Measurements from ENCODE around the gene COX5B. TPM values are rescaled to one million over a fixed set of nuclear protein-coding genes. Genes with fewer than 3 reads are reported as not detected.

Gene COX5B
- total RNA-seq, 4 donors from 2014 or later: 260 to 595 (median 427) TPM

- no peak for DNase-seq (ENCODE audit: low spot score in 2 of 2)
- TF ChIP-seq POLR2A (IDR thresholded peaks at IDR 0.05) (no peak), CTCF (IDR thresholded peaks at IDR 0.05) (no peak), EP300 (IDR thresholded peaks at IDR 0.05) (no peak), POLR2AphosphoS5 (IDR thresholded peaks at IDR 0.05) (no peak)
- no peak overlapping the region for H3K27ac ChIP-seq
- peaks cover 62% of the 10 kb centered on the region for H3K36me3 ChIP-seq
- no peak overlapping the region for H3K4me3 ChIP-seq
- H3K9me3 ChIP-seq: no peaks in the 10 kb centered on the region
- 95% methylated on average over 5 of the region's 5 CpGs for WGBS
- H3K4me1 ChIP-seq: no peaks in the 10 kb centered on the region
- H3K27me3 ChIP-seq: no peaks in the 10 kb centered on the region
These were observed 8.4 kb downstream of the COX5B start for GRCh38 chr2:97654309-97654708.

GRCh38 chr2:97654791-97655190, 8.9 kb downstream of the COX5B start:
- no peak for DNase-seq (ENCODE audit: low spot score in 2 of 2)
- Histone ChIP-seq H3K27ac (no peak overlapping the region), H3K4me3 (no peak overlapping the region), H3K9me3 (no peaks in the 10 kb centered on the region), H3K4me1 (no peaks in the 10 kb centered on the region), H3K36me3 (peaks cover 61% of the 10 kb centered on the region), H3K27me3 (no peaks in the 10 kb centered on the region)
- TF ChIP-seq POLR2A (IDR thresholded peaks at IDR 0.05) (no peak), POLR2AphosphoS5 (IDR thresholded peaks at IDR 0.05) (no peak), CTCF (IDR thresholded peaks at IDR 0.05) (no peak), EP300 (IDR thresholded peaks at IDR 0.05) (no peak)
- 86% methylated on average over 2 of the region's 2 CpGs for WGBS

GRCh38 chr2:97656129-97656755, 10.4 kb downstream of the COX5B start:
- WGBS: 85% methylated on average over 6 of the region's 7 CpGs
- H3K36me3 ChIP-seq: peaks cover 68% of the 10 kb centered on the region
- TF ChIP-seq POLR2A (IDR thresholded peaks at IDR 0.05) (no peak), EP300 (IDR thresholded peaks at IDR 0.05) (no peak), CTCF (IDR thresholded peaks at IDR 0.05) (no peak), POLR2AphosphoS5 (IDR thresholded peaks at IDR 0.05) (no peak)

GRCh38 chr2:97656905-97657587, 11.2 kb downstream of the COX5B start:
- peaks cover 18% of the 10 kb centered on the region for H3K4me1 ChIP-seq
- H3K36me3 ChIP-seq: peaks cover 68% of the 10 kb centered on the region
- no peaks in the 10 kb centered on the region for H3K27me3 ChIP-seq
- H3K27ac ChIP-seq: no peak overlapping the region
- H3K9me3 ChIP-seq: no peaks in the 10 kb centered on the region
- no peak for TF ChIP-seq EP300 (IDR thresholded peaks at IDR 0.05)
- no peak for TF ChIP-seq POLR2A (IDR thresholded peaks at IDR 0.05)
- no peak for TF ChIP-seq CTCF (IDR thresholded peaks at IDR 0.05)
- TF ChIP-seq POLR2AphosphoS5 (IDR thresholded peaks at IDR 0.05): no peak
- H3K4me3 ChIP-seq: no peak overlapping the region
- WGBS: 88% methylated on average over 10 of the region's 15 CpGs
- no peak for DNase-seq (ENCODE audit: low spot score in 2 of 2)

More at GRCh38 chr2:97656129-97656755, 10.4 kb downstream of the COX5B start:
- H3K4me3 ChIP-seq: no peak overlapping the region
- H3K27me3 ChIP-seq: no peaks in the 10 kb centered on the region
- peaks cover 10% of the 10 kb centered on the region for H3K4me1 ChIP-seq
- H3K9me3 ChIP-seq: no peaks in the 10 kb centered on the region
- H3K27ac ChIP-seq: no peak overlapping the region
- DNase-seq (ENCODE audit: low spot score in 2 of 2): no peak

GRCh38 chr2:97657986-97658690, 12.3 kb downstream of the COX5B start:
- H3K9me3 ChIP-seq: no peaks in the 10 kb centered on the region
- no peak overlapping the region for H3K27ac ChIP-seq
- H3K36me3 ChIP-seq: peaks cover 68% of the 10 kb centered on the region
- DNase-seq (ENCODE audit: low spot score in 2 of 2): no peak
- H3K27me3 ChIP-seq: no peaks in the 10 kb centered on the region
- WGBS: 94% methylated on average over 33 of the region's 37 CpGs
- peaks cover 29% of the 10 kb centered on the region for H3K4me1 ChIP-seq
- TF ChIP-seq POLR2A (IDR thresholded peaks at IDR 0.05): no peak
- TF ChIP-seq POLR2AphosphoS5 (IDR thresholded peaks at IDR 0.05): no peak
- no peak for TF ChIP-seq CTCF (IDR thresholded peaks at IDR 0.05)
- TF ChIP-seq EP300 (IDR thresholded peaks at IDR 0.05): no peak
- no peak overlapping the region for H3K4me3 ChIP-seq
